NCI-H146 (cell line): ENCODE measurements around the gene M1AP.
"Not testable (repeated sequence)": the region's sequence is repeated elsewhere in the genome, so short reads cannot be mapped to it uniquely, and the experiment has no call there.

Source experiments
- DNase-seq: peaks from one replicate; lab custom pipeline; 2025; lab: John Stamatoyannopoulos, UW

Gene M1AP

GRCh38 chr2:74653985-74654882 is 6.1 kb upstream of the M1AP start, which contains the start of gene SEMA4F:
Gene SEMA4F, plus strand, starts transcription at chr2:74654247. Its CDS starts 130 bp downstream, at chr2:74654377.
- DNase-seq, result peak; percentile 99

GRCh38 chr2:74653589-74653984 is 5.5 kb upstream of the M1AP start:
- DNase-seq, result no peak

- DNase-seq, result no peak
Measured at GRCh38 chr2:74646834-74647482, 1.2 kb downstream of the M1AP start.

GRCh38 chr2:74646201-74646600 is 1.9 kb downstream of the M1AP start:
- DNase-seq, result no peak

GRCh38 chr2:74645344-74645743 is 2.8 kb downstream of the M1AP start:
- no peak for DNase-seq

GRCh38 chr2:74639550-74639949 is 8.6 kb downstream of the M1AP start:
- DNase-seq, result no peak

- DNase-seq, result no peak
Measured at GRCh38 chr2:74632939-74633312, 15.2 kb downstream of the M1AP start.

GRCh38 chr2:74632209-74632938 is 15.8 kb downstream of the M1AP start:
- peak; percentile 43 for DNase-seq

- DNase-seq, result not testable (repeated sequence)
Measured at GRCh38 chr2:74630454-74630853, 17.7 kb downstream of the M1AP start.

- DNase-seq, result no peak
Measured at GRCh38 chr2:74628538-74629105, 19.5 kb downstream of the M1AP start.

GRCh38 chr2:74625658-74626425 is 22.3 kb downstream of the M1AP start:
- DNase-seq, result no peak

GRCh38 chr2:74620671-74621070 is 27.5 kb downstream of the M1AP start:
- no peak for DNase-seq

- no peak for DNase-seq
Measured at GRCh38 chr2:74619651-74620297, 28.4 kb downstream of the M1AP start.

GRCh38 chr2:74618410-74619083 is 29.6 kb downstream of the M1AP start:
- DNase-seq, result no peak

GRCh38 chr2:74617122-74617521 is 31.0 kb downstream of the M1AP start:
- no peak for DNase-seq

- no peak for DNase-seq
Measured at GRCh38 chr2:74606927-74607326, 41.2 kb downstream of the M1AP start.

GRCh38 chr2:74603282-74604000 is 44.7 kb downstream of the M1AP start:
- peak; percentile 58 for DNase-seq

- no peak for DNase-seq
Measured at GRCh38 chr2:74602586-74603281, 45.4 kb downstream of the M1AP start.

- DNase-seq, result no peak
Measured at GRCh38 chr2:74599676-74600075, 48.5 kb downstream of the M1AP start.
